Gastroesophageal sphincter (tissue), 4 donors: ENCODE data around the gene C9orf85. TPM values are rescaled to one million over a fixed set of nuclear protein-coding genes. Genes with fewer than 3 reads are reported as not detected.

Source experiments
- ATAC-seq: fragments of 150-250 bp; one replicate; pipeline ENCODE4 v1.9.1; 2016; ENCODE audit warnings: mild to moderate bottlenecking, moderate library complexity
- H3K27ac ChIP-seq, 4 donors: fragments of 200-600 bp; sonication (generic) in 3 of 4; 1 replicate in 3 of 4; 2 replicates in 1 of 4; pipeline ENCODE4 v1.5.1; 2016 to 2019
- H3K27me3 ChIP-seq: fragments of 200-600 bp; sonication (generic); one replicate; pipeline ENCODE4 v1.5.1; 2019
- H3K36me3 ChIP-seq, 2 donors: fragments of 200-600 bp; sonication (generic); one replicate each; pipeline ENCODE4 v1.5.1; 2019; ENCODE audit warnings: control low read depth in 1 of 2
- H3K4me1 ChIP-seq, 3 donors: fragments of 200-600 bp; sonication (generic); 1 replicate in 2 of 3; 2 replicates in 1 of 3; pipeline ENCODE4 v1.5.1; 2016 to 2019; ENCODE audit warnings: control low read depth in 2 of 3
- H3K4me3 ChIP-seq, 2 donors: fragments of 200-600 bp; sonication (generic); one replicate each; pipeline ENCODE4 v1.5.1; 2019; ENCODE audit warnings: mild to moderate bottlenecking in 1 of 2, moderate library complexity in 1 of 2
- H3K9me3 ChIP-seq, 3 donors: fragments of 200-600 bp; sonication (generic); one replicate each; pipeline ENCODE4 v1.5.1; 2017 to 2019; ENCODE audit warnings: control low read depth in 2 of 3
- CTCF ChIP-seq, 4 experiments: fragments of 200-600 bp in 2 of 4; fragments of 450-650 bp in 2 of 4; sonication (generic) in 1 of 4; IDR thresholded peaks; one replicate each; pipeline ENCODE4 v1.5.1; 2017 to 2019; ENCODE audit warnings: antibody characterized with exemption in 4 of 4, mild to moderate bottlenecking in 2 of 4, moderate library complexity in 2 of 4
- EP300 ChIP-seq: sonication (generic); formaldehyde crosslinking; IDR thresholded peaks from one replicate; pipeline ENCODE4 v1.6.1; 2017; ENCODE audit warnings: antibody characterized with exemption, mild to moderate bottlenecking
- POLR2A ChIP-seq, 2 donors: fragments of 450-650 bp; IDR thresholded peaks; one replicate each; pipeline ENCODE4 v1.6.1; 2017; ENCODE audit warnings: antibody characterized with exemption in 2 of 2, mild to moderate bottlenecking in 2 of 2, moderate library complexity in 1 of 2
- POLR2AphosphoS5 ChIP-seq: sonication (generic); formaldehyde crosslinking; IDR thresholded peaks from one replicate; pipeline ENCODE4 v1.6.1; 2017; ENCODE audit warnings: antibody characterized with exemption
- WGBS, 2 donors: methylation state at CpG; one replicate each; pipeline ENCODE4 v1.1.5; 2018; ENCODE audit warnings: low coverage in 1 of 2; 5-methylcytosine and 5-hydroxymethylcytosine counted together
- total RNA-seq, 4 donors: library from RNA; depleted of rRNA; stranded (reverse); fragments of >200 nt; gene quantifications; one replicate each; pipeline ENCODE4 v1.1.0, GENCODE V29; 2016

Gene C9orf85
- total RNA-seq, result 10 to 100 TPM in 3 of 4 donors, 1 to 10 TPM in 1; 9.8 to 14.6 (median 11.9) TPM

GRCh38 chr9:71911061-71911907 lies at the start of gene C9orf85, which contains the start of gene ABHD17B:
TSS of gene C9orf85 (plus strand) at chr9:71911639. CDS start at chr9:71911735, 96 bp downstream.
TSS of gene ABHD17B (minus strand) at chr9:71911193. CDS start at chr9:71875080, 36,113 bp downstream.
- TF ChIP-seq EP300 (no peak), CTCF (IDR thresholded peaks at IDR 0.05) (peak in 1 of 4 experiments; percentile 2), POLR2A (IDR thresholded peaks at IDR 0.05) (peak; percentile 85 to 90), POLR2AphosphoS5 (peak; percentile 99)
- Histone ChIP-seq H3K27me3 (no peaks in the 10 kb centered on the region), H3K4me3 (peak within 1 kb of the TSS; percentile 89 to 94), H3K4me1 (peaks cover 0 to 62% (median 9%) of the 10 kb centered on the region in 3 donors), H3K9me3 (no peaks in the 10 kb centered on the region), H3K36me3 (no peaks in the 10 kb centered on the region), H3K27ac (peak within 1 kb of the TSS; percentile 75 to 94 (median 92))
- 0% methylated on average over 3 to 5 of the region's 45 CpGs for WGBS, 2 donors
- ATAC-seq, result peak; percentile 98

GRCh38 chr9:71863631-71864030 lies 47.8 kb upstream of the C9orf85 start:
- WGBS, 2 donors, result 12 to 63% methylated on average over 1 of the region's 1 CpG
- Histone ChIP-seq H3K36me3 (peaks cover 0 to 20% of the 10 kb centered on the region in 2 donors), H3K27ac (no peak overlapping the region), H3K4me1 (peaks cover 0 to 8% (median 0%) of the 10 kb centered on the region in 3 donors), H3K9me3 (peaks cover 0 to 21% (median 0%) of the 10 kb centered on the region in 3 donors), H3K4me3 (no peak overlapping the region), H3K27me3 (no peaks in the 10 kb centered on the region)
- no peak for ATAC-seq
- no peak for TF ChIP-seq CTCF (IDR thresholded peaks at IDR 0.05)
- no peak for TF ChIP-seq EP300
- TF ChIP-seq POLR2A (IDR thresholded peaks at IDR 0.05), result no peak
- TF ChIP-seq POLR2AphosphoS5, result no peak

- 98 to 100% methylated on average over 5 to 6 of the region's 6 CpGs for WGBS, 2 donors
- peaks cover 0 to 20% of the 10 kb centered on the region in 2 donors for H3K36me3 ChIP-seq
- no peaks in the 10 kb centered on the region for H3K4me1 ChIP-seq
- ATAC-seq, result no peak
- TF ChIP-seq CTCF (IDR thresholded peaks at IDR 0.05), result no peak
- TF ChIP-seq POLR2AphosphoS5, result no peak
- no peak for TF ChIP-seq POLR2A (IDR thresholded peaks at IDR 0.05)
- TF ChIP-seq EP300, result no peak
- no peak overlapping the region for H3K27ac ChIP-seq
- peaks cover 0 to 27% (median 0%) of the 10 kb centered on the region in 3 donors for H3K9me3 ChIP-seq
- no peak overlapping the region for H3K4me3 ChIP-seq
- H3K27me3 ChIP-seq, result no peaks in the 10 kb centered on the region
Observed at GRCh38 chr9:71875345-71875744, 36.1 kb upstream of the C9orf85 start.

GRCh38 chr9:71876106-71876505 lies 35.3 kb upstream of the C9orf85 start:
- Histone ChIP-seq H3K4me3 (no peak overlapping the region), H3K27me3 (no peaks in the 10 kb centered on the region), H3K9me3 (peaks cover 0 to 34% (median 0%) of the 10 kb centered on the region in 3 donors), H3K36me3 (peaks cover 0 to 20% of the 10 kb centered on the region in 2 donors), H3K4me1 (no peaks in the 10 kb centered on the region), H3K27ac (no peak overlapping the region)
- TF ChIP-seq POLR2A (IDR thresholded peaks at IDR 0.05), result no peak
- TF ChIP-seq CTCF (IDR thresholded peaks at IDR 0.05), result no peak
- TF ChIP-seq EP300, result no peak
- no peak for TF ChIP-seq POLR2AphosphoS5
- ATAC-seq, result no peak
- WGBS, 2 donors, result 86 to 96% methylated on average over 2 of the region's 2 CpGs
